Measurements from ENCODE around the gene CHGA.

The CHGA gene

DNA sequence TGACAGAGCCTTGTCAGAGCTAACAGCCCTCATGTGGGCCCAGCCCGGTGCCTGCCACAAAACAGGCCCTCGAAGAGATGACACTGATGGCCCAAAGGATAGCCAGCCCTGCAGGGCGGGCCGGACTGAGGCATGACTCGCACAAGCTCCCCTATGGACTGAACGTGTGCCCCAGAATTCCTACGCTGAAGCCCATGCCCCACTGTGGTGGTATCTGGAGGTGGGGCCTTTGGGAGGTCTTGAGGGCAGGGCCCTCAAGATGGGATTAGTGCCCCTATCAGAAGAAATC lies 38.6 kb downstream of the CHGA start:
- no peak for DNase-seq (ENCODE audit: low read depth)

DNA sequence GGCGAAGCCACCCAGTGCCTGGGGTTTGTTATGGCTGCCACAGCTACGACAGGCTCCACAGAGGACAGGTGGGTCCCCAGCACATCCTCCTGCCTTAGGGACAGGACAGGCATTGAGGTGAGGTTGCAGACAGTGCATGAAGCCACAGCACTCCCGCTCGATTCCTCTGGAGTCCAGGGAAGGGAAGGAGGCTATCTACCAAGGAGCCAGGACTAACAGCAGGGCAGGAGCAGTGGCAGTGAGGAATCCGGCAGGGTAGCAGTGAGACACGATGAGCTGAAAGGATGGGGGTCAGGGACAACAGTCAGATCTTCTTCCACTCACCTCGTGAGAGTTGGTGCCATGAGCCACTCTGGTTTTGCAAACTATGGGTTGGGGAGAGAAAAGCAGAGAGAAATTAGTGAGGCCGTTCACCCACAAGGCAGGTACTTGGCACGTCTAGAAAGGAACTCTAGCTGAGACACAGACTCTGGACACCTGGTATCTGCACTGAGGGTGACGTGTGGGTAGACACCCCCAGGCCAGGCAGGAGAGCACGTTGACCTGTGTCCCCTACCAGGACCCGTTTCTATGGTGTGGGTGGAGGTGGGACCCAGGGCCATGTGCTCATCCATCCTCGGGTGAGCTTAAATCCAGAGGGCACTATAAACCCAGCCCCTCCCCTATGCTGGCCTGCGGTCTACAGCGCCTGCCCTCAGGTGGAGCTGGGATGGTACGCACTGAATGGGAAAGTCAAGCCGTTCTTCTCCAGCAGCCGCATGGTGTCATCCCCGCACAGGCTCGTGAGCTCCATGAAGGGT lies 39.3 kb downstream of the CHGA start:
- no peak for DNase-seq (ENCODE audit: low read depth)

DNA sequence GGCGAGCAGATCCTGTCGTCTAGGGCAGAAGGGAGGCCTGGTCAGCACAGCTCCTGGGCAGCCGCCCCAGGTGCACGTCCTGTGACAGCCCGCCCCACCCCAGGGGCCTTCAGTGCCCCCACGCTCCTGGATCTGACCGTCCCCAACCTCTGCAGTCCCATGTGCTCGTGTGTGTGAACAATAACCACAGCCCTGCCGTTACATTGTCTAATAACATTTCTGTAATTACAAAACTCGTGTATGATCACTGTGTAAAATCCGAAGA lies 39.8 kb downstream of the CHGA start:
- DNase-seq (ENCODE audit: low read depth) = no peak

DNA sequence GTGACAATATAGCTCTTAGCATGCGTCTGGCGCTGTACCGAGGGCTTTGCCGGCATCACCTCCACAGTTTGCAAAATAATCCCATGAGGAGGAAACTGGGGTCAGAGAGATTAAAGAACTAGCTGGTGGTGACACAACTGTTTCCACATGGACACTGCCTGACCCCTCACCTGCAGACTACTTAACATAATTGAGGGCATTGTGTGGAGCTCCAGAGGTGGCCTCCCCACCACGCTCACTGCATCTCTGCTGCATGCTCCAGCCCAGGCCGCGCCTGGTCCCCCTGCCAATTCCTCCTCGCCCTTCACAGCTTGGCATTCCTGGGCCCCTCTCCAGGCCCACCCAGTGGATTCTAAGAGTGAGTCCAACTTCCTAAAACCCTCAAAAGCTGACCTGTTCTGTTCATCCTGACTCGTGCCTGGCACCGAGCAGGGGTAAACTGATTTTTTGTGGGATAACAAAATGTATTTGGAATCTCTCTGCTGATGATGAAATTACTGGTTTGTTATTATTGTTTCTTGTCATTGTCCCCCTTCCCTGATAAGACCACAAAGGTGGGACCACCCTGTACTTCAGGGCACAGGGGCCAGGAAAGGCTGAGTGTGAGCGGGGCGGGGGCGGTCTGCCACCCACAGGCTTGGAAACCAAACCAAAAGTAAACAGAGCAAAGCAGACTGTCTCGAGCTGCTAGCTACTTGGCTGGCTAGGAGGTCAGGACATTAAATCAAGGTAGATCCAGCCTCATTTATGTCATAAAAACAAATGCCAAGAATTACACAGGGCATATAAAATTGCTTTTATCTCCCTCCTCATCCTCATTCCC lies 40.6 kb downstream of the CHGA start:
- no peak for DNase-seq (ENCODE audit: low read depth)

DNA sequence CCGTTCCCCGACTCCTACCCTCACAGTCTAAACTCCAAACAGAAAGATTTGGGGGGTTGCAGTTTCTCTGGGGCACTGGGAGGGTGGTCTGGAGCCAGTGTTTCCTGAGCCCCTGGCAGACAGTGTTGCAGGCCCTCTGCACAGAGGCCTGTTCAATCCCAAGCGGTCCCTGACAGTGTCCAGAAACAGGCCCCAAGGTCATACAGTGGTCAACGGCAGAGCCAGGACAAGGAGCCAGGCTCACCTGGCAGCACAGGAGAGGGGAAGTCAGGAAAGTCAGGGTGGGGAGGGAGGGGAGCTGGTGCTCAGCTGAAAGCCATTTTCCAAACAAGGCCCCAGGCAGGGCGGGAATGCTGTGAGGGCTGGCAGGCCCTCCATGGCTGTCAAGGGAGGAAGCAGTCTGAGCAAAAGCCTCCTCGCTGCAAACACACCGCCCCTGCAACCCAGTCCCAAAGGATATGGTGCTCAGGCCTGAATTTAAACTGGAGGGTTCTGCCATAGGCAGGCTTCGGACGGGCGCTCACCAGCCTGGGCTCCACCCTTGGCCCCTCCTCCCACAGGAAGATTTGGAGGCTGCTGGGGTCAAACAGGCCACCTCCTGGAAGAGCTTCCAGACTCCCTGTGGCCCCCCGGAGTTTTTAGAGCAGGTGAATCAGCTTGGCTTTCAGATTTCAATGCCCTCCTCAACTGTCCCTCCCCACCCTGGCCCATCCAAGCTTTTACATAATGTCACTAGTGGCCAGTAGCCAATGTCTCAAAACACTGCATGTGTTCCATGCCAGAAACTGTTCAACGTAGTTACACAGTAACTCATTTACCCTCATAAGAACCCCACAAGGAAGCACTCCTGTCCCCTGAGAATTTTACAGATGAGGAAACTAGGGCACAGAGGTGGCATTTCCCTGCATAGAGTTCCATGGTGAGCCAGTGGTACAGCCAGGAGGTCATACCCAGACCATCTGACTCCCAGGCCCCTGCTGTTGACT lies 41.5 kb downstream of the CHGA start:
- no peak for DNase-seq (ENCODE audit: low read depth)

DNA sequence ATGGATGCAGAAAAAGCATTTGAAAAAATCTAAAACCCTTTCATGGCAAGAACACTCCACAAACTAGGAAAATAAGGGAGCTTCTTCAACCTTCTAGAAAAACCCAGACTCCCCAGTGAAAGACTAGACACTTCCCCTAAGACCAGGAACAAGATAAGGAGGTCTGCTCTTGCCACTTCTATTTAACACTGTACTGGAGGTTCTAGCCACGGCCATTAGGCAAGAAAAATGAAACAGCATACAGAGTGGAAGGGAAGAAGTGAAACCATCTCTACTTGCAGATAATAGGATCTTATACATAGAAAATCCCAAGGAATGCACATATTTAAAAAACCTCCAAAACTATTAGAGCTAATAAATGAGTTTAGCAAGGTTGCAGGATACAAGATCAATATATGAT lies 42.3 kb downstream of the CHGA start:
- no peak for DNase-seq (ENCODE audit: low read depth)

DNA sequence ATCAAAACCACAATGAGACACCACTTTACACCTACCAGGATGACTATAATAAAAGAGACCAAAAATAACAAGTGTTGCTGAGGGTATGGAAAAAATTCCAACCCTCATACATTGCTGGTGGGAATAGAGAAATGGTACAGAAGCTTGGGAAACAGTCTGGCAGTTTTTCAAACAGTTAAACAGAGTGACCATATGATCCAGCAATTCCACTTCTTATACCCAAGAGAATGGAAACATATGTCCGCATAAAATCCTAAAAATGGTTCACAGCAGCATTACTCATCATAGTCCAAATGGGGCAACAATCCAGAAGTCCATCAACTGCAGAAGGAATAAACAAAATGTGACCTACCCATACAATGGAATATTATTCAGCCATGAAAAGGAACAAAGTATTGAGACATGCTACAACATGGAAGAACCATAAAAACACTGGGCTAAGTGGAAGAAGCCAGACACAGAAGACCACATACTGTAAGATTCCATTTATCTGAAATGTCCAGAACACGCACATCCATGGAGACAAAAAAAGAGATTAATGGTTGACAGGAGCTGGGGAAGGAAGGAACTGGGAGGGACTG lies 44.5 kb downstream of the CHGA start:
- DNase-seq (ENCODE audit: low read depth) = no peak

DNA sequence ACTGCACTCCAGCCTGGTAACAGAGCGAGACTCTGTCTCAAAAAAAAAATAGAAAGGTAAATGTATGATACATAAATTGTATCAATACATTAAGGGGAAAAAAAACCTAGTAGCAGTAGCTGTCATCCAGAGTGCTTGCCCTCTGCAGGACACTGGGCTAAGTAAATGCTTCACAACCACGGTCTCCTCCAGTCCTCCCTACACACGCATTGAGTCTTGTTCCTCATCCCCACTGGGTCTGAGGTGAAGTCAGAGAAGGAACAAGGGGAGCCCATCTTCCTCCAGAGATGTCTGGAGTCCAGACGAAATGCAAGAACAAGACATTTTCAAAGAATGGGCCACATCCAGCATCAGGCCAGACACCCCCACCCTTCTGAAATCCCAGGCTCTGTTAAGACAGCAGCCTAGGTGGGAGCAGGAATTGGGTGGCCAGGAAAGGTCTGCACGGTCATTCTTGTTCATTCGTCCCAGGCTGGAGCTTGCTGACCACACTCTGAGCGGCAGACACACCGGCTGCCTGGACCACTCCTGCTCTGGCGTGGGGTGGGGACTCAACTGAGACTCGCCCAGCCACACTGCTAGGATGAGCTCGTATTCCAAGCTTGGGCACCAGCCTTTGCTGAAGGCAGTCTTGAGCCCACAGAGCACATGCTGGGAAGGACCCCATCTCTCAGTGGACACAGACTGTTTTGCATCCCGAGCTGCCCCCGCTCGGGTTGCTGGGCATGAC lies 45.5 kb downstream of the CHGA start:
- no peak for DNase-seq (ENCODE audit: low read depth)

DNA sequence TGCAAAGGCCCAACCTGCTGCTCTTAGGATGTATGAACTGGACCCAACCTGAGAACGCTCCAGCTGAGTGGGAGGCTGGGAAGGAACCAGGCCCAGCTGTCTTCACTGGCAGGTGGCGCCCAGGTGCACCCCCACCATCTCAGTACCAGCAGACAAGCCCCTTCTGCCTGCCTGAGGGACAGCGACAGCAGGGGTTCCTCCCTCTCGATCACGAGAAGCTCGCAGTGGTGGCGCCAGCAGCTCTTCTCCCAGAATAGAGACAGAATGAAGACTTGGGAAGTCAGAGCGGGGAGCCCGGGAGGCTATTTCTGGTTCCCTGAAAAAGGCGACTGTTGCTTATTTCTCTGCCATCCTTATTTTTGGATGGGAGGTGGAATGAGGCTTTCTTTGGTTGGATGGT lies 46.5 kb downstream of the CHGA start:
- DNase-seq (ENCODE audit: low read depth) = no peak

DNA sequence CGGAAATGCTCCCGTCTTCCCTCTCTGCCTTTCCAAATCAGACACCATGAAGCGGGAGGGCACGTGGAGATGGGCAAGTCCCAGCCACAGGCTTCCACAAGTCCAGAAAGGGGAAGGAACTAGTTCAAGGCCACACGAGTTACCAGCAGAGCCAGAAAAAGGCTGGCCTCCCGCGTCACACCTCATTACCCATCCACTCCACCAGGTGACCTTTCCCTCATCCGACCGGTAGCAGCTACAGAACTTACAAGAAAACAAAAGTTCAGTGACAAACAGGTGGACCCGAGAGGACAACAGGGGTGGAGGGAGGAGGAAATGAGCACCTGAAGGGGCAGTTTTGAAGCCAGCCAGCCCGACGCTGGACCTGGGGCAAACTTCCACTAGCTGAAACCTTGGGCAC lies 46.9 kb downstream of the CHGA start:
- no peak for DNase-seq (ENCODE audit: low read depth)

DNA sequence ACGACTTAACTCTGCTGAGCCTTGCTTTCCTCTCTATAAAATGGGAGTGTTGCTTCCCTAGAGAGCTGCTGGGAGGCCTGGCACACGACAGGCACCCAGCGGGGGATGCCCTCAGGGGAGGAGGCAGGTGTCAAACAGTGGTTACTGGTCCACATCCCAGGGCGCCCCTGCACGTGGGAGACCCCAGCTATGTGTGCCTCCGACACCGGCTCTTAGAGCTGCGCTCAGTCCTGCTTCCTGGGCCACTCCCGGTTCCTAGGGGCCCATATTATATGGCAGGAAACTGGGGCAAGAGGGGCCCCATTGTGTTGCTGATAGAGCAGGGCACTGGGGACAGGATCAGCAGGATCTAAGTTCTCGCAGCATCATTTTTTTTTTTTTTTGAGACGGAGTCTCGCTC lies 47.3 kb downstream of the CHGA start:
- DNase-seq (ENCODE audit: low read depth) = no peak

DNA sequence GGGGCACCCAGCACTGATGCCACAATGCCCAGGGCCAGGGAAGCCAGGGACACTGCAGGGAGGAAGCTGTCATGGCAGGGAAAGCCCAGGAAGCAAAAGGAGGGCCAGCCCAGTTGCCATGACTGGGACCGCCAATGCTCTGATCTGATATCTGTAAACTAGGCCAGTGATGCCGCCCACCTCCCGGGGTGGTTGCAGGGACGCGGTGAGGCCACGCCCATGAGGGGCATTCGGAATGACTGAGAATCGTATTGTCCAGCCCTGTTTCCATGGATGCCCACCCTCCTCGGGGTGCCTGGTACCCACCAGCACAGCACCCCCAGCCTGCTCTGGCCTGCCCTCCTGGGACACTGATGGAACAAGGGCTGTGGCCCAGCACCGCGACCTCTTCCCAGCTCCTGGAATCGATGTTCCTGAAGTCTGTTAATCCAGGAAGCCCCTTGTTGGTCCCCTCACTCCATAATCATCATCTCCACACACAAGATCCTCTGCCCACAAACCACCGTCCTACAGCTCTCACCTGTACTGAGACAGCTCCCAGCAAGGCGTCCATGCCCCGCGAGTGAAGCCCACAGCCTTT lies 48.7 kb downstream of the CHGA start:
- DNase-seq (ENCODE audit: low read depth) = no peak

DNA sequence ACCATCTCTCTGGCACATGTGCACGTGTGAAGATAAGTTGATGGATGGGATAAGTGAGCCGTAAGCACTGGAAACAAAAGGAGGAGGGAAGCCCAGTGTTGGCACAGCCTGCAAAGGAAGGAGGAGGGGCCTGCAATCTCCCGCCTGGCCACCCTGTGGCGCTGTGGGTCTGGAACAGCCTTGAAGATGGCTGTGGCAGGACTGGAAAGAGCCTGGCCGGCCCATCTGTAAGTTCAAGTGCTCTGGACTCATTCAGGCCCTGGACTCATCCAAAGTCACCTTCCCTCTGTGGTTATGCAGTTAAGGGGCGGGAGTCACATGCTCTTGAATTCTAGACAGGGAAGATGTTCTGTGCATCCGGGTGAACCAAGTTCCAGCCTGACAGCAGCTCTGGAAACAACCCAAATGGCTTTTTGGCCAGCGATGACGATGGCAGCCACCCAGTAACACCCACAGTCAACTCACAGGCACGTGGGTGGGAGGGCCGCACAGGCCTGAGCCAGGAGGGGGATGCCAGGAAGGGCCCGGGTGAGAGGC lies 50.4 kb downstream of the CHGA start:
- peak; percentile 86 for DNase-seq (ENCODE audit: low read depth)

DNA sequence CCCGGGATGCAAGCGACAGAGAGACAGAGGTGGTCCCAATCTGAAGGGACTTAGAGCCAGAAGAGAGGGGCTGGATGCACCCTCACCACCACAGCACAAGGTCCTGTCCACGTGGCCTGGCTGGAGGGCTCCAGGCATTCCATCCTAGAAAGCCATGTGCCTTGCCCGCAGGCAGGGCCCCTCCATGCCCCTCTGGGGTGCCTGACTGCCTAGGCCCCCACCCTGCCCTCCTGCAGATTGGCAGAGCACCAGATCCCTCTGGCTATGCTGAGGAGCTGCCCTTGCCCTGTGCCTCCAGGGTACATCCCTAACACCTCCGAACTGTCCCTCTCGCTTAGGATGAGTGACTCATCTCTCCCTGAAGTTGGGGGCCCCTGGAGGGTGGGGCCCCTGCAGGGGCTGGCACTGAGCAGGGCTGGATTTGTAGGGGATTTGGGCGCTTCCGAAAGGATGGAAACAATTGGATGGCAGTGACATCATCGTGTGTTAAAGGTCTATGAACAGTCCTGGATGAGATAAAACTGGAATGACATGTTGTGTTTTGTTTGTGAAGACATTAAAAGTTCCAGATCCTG lies 50.9 kb downstream of the CHGA start:
- DNase-seq (ENCODE audit: low read depth) = no peak

DNA sequence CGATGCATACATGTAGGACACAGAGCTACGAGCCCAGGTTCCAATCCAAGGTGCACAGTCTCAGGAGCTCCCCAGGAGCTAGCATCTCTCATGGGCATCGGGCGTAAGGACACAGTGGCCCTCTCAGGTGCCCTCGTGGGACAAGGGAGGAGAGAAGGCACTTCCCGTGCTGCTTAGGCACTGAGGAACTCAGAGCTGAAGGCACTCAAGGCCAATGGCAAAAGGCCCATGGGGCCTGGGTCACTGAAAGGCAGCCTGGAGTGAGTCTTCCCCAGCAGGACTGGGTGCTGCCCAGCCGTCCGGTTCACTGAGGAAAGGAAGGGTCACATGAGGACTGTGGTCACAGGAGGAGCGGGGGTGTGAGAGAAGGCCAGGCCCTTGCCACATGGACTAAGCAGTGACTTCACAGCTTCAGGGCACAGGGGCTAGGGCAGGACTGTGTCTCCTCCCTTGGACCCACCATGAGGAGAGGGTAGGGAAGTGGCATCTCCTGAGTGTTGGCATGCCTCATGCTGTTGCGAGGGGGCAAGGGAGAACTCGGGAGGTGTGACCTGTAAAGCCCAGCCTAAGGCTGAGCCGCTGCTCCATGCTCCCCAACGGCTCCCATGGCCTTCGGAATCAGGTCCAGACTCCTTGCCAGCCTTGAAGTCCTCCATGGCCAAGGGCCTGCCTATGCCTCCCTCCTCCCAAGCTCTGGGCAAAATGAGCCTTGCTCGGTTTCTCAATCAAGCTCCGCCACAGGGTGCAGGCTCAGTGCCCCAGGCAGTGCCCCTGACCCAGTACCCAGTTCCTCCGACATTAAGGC lies 51.8 kb downstream of the CHGA start:
- DNase-seq (ENCODE audit: low read depth) = no peak

DNA sequence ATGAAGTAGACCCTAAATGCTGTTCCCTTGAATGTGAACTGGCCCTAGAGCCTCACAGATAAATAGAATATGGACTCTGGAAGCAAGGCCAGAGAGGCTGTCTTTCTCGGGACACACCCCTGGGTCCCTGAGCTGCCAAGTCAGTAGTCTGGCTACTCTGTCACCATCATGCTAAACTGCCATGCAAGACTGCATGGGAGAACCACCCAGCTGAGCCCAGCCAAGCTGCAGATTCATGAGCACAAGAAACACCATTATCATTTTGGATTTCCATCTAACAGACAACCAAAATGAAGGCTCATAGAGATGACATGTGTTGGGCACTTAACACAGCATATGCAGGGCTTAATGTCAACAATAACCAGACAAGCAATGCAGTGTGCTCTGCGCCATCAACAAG lies 53.3 kb downstream of the CHGA start:
- DNase-seq (ENCODE audit: low read depth) = no peak

DNA sequence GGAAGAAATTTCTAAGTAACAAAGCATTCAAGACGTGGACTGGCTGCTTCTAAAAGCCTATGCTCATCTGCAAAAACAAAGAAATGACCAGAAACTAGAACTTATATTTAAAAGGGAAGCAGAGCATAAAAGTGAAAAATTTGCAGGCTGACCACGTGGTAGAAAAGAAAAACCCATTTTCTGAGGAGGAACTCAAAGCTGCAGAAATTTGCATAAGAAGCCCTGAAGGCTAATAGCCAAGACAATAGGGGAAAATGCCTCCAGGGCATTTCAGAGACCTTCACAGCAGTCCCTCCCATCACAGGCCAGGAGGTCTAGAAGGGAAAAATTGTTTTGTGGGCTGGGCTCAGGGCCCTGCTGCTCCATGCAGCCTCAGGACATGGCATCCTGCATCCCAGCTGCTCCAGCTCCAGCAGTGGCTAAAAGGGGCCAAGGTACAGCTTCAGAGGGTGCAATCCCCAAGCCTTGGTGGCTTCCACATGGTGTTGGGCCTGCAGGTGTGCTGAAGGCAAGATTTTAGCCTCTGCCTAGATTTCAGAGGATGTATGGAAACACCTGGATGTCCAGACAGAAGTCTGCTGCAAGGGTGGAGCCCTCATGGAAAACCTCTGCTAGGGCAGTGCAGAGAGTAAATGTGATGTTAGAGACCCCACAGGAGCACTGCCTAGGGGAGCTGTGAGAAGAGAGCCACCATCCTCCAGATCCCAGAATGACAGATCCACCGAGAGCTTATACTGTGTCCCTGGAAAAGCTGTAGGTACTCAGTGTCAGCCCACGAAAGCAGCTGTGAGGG lies 55.5 kb downstream of the CHGA start:
- no peak for DNase-seq (ENCODE audit: low read depth)

DNA sequence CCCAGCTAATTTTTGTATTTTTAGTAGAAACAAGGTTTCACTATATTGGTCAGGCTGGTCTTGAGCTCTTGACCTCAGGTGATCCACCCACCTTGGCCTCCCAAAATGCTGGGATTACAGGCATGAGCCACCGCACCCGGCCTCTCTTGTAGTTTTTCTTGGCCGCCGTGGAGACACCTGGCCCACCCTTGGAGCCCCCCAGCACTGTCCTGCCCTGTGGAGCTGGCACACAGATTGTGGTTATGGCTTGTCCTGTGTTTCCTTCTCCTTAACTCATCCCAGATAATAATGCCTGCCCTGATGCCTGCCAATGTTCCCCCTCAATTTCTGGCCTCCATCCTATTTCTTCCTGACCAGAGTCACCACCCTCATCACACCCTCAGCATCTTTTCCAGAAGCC lies 57.9 kb downstream of the CHGA start:
- no peak for DNase-seq (ENCODE audit: low read depth)

DNA sequence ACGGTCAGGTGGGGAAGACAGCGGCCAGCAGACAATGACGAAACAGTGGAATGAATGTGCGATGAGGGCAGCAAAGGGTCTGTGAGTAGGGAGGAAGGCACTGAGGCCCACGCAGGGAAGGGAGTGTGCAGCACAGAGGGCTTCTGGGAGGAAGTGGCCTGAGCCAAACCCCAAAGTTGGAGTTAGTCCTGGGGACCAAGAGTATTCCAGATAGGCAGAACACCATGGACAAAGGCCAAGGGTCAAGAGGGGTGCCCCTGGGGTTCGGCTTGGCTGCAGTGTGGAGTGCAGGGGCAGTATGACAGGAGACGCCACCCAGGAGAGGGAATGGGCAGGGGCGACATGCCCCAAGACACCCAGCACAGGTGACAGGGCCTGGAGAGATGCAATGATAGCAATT lies 58.8 kb downstream of the CHGA start:
- no peak for DNase-seq (ENCODE audit: low read depth)
